Stimulated activated naive CD8-positive, alpha-beta T cell treated with anti-CD3 and anti-CD28 coated beads, Interleukin-15, Interleukin-2, amounts not matched to agents 100 ng/mL and 50 ng/mL, for 24 hours (primary cell): ENCODE results near the gene NPHP1.
"Not testable (repeated sequence)": the region's sequence is repeated elsewhere in the genome, so short reads cannot be mapped to it uniquely, and the experiment has no call there.

Source experiments
- H3K27ac Mint-ChIP-seq: one replicate; pipeline ENCODE4 v1.8.0; 2021; ENCODE audit warnings: mild to moderate bottlenecking, mixed read lengths
- H3K27me3 Mint-ChIP-seq: one replicate; pipeline ENCODE4 v1.8.0; 2021; ENCODE audit warnings: mixed read lengths
- H3K36me3 Mint-ChIP-seq: one replicate; pipeline ENCODE4 v1.8.0; 2021; ENCODE audit warnings: low read depth, mixed read lengths
- H3K4me1 Mint-ChIP-seq: one replicate; pipeline ENCODE4 v1.8.0; 2021; ENCODE audit warnings: low read depth, mixed read lengths
- H3K4me3 Mint-ChIP-seq: one replicate; pipeline ENCODE4 v1.8.0; 2021; ENCODE audit warnings: mild to moderate bottlenecking, mixed read lengths
- H3K9me3 Mint-ChIP-seq: one replicate; pipeline ENCODE4 v1.8.0; 2021; ENCODE audit warnings: mixed read lengths

NPHP1 gene

GRCh38 chr2:110157153-110157793 lies 47.5 kb downstream of the NPHP1 start:
- H3K27me3 Mint-ChIP-seq: peaks cover 12% of the 10 kb centered on the region
- H3K27ac Mint-ChIP-seq: no peak overlapping the region
- peaks cover 25% of the 10 kb centered on the region for H3K36me3 Mint-ChIP-seq
- H3K4me1 Mint-ChIP-seq: peaks cover 19% of the 10 kb centered on the region
- no peak overlapping the region for H3K4me3 Mint-ChIP-seq
- H3K9me3 Mint-ChIP-seq: peaks cover 27% of the 10 kb centered on the region

- Mint-ChIP-seq H3K4me1 (peaks cover 26% of the 10 kb centered on the region), H3K36me3 (peaks cover 27% of the 10 kb centered on the region), H3K9me3 (peaks cover 27% of the 10 kb centered on the region)
- not testable (repeated sequence) for H3K27me3 Mint-ChIP-seq, H3K4me3 Mint-ChIP-seq, H3K27ac Mint-ChIP-seq
These were observed 50.0 kb downstream of the NPHP1 start for GRCh38 chr2:110154828-110155227.

GRCh38 chr2:110154188-110154587 lies 50.6 kb downstream of the NPHP1 start:
- Mint-ChIP-seq H3K9me3 (peaks cover 27% of the 10 kb centered on the region), H3K4me1 (peaks cover 33% of the 10 kb centered on the region), H3K36me3 (peaks cover 27% of the 10 kb centered on the region)
- H3K27me3 Mint-ChIP-seq, H3K4me3 Mint-ChIP-seq, H3K27ac Mint-ChIP-seq: not testable (repeated sequence)

- Mint-ChIP-seq H3K4me1 (peaks cover 39% of the 10 kb centered on the region), H3K27ac (no peak overlapping the region), H3K27me3 (peaks cover 5% of the 10 kb centered on the region), H3K36me3 (peaks cover 27% of the 10 kb centered on the region), H3K4me3 (no peak overlapping the region), H3K9me3 (peaks cover 27% of the 10 kb centered on the region)
These were observed 51.4 kb downstream of the NPHP1 start for GRCh38 chr2:110153416-110153815.

- Mint-ChIP-seq H3K27me3 (peaks cover 5% of the 10 kb centered on the region), H3K4me1 (peaks cover 39% of the 10 kb centered on the region), H3K36me3 (peaks cover 27% of the 10 kb centered on the region)
These were observed 51.9 kb downstream of the NPHP1 start for GRCh38 chr2:110152943-110153342.

GRCh38 chr2:110149330-110150220 lies 55.2 kb downstream of the NPHP1 start:
- peaks cover 17% of the 10 kb centered on the region for H3K9me3 Mint-ChIP-seq
- peak overlapping the region; percentile 38 for H3K4me3 Mint-ChIP-seq
- H3K36me3 Mint-ChIP-seq: peaks cover 20% of the 10 kb centered on the region
- H3K27ac Mint-ChIP-seq: peak overlapping the region; percentile 88
- no peaks in the 10 kb centered on the region for H3K27me3 Mint-ChIP-seq
- H3K4me1 Mint-ChIP-seq: peaks cover 44% of the 10 kb centered on the region

More at GRCh38 chr2:110152943-110153342, 51.9 kb downstream of the NPHP1 start:
- Mint-ChIP-seq H3K9me3 (peaks cover 27% of the 10 kb centered on the region), H3K4me3 (no peak overlapping the region), H3K27ac (no peak overlapping the region)

GRCh38 chr2:110146945-110147332 lies 57.9 kb downstream of the NPHP1 start:
- no peaks in the 10 kb centered on the region for H3K27me3 Mint-ChIP-seq
- no peak overlapping the region for H3K4me3 Mint-ChIP-seq
- H3K36me3 Mint-ChIP-seq: no peaks in the 10 kb centered on the region
- peak overlapping the region; percentile 5 for H3K27ac Mint-ChIP-seq
- H3K4me1 Mint-ChIP-seq: peaks cover 34% of the 10 kb centered on the region
- no peaks in the 10 kb centered on the region for H3K9me3 Mint-ChIP-seq

GRCh38 chr2:110146183-110146944 lies 58.4 kb downstream of the NPHP1 start:
- H3K27ac Mint-ChIP-seq: peak overlapping the region; percentile 5
- no peak overlapping the region for H3K4me3 Mint-ChIP-seq
- no peaks in the 10 kb centered on the region for H3K27me3 Mint-ChIP-seq
- no peaks in the 10 kb centered on the region for H3K36me3 Mint-ChIP-seq
- H3K9me3 Mint-ChIP-seq: no peaks in the 10 kb centered on the region
- H3K4me1 Mint-ChIP-seq: peaks cover 34% of the 10 kb centered on the region

- H3K4me1 Mint-ChIP-seq: peaks cover 20% of the 10 kb centered on the region
- no peaks in the 10 kb centered on the region for H3K9me3 Mint-ChIP-seq
- no peaks in the 10 kb centered on the region for H3K27me3 Mint-ChIP-seq
- no peak overlapping the region for H3K27ac Mint-ChIP-seq
- H3K36me3 Mint-ChIP-seq: no peaks in the 10 kb centered on the region
- H3K4me3 Mint-ChIP-seq: no peak overlapping the region
These were observed 60.8 kb downstream of the NPHP1 start for GRCh38 chr2:110143982-110144381.

- Mint-ChIP-seq H3K4me3 (no peak overlapping the region), H3K27me3 (no peaks in the 10 kb centered on the region), H3K9me3 (no peaks in the 10 kb centered on the region), H3K36me3 (no peaks in the 10 kb centered on the region), H3K4me1 (peaks cover 4% of the 10 kb centered on the region), H3K27ac (no peak overlapping the region)
These were observed 64.4 kb downstream of the NPHP1 start for GRCh38 chr2:110140401-110140800.

- Mint-ChIP-seq H3K9me3 (peaks cover 9% of the 10 kb centered on the region), H3K36me3 (no peaks in the 10 kb centered on the region), H3K4me3 (no peak overlapping the region), H3K27me3 (no peaks in the 10 kb centered on the region), H3K4me1 (peaks cover 10% of the 10 kb centered on the region), H3K27ac (peak overlapping the region; percentile 56)
These were observed 70.8 kb downstream of the NPHP1 start for GRCh38 chr2:110134025-110134424.

GRCh38 chr2:110131166-110131565 lies 73.6 kb downstream of the NPHP1 start:
- peaks cover 15% of the 10 kb centered on the region for H3K4me1 Mint-ChIP-seq
- no peak overlapping the region for H3K4me3 Mint-ChIP-seq
- no peak overlapping the region for H3K27ac Mint-ChIP-seq
- no peaks in the 10 kb centered on the region for H3K36me3 Mint-ChIP-seq
- no peaks in the 10 kb centered on the region for H3K27me3 Mint-ChIP-seq
- peaks cover 9% of the 10 kb centered on the region for H3K9me3 Mint-ChIP-seq

GRCh38 chr2:110130757-110131156 lies 74.1 kb downstream of the NPHP1 start:
- H3K4me1 Mint-ChIP-seq: peaks cover 18% of the 10 kb centered on the region
- no peak overlapping the region for H3K27ac Mint-ChIP-seq

GRCh38 chr2:110126906-110127305 lies 77.9 kb downstream of the NPHP1 start:
- Mint-ChIP-seq H3K4me3 (no peak overlapping the region), H3K27ac (no peak overlapping the region), H3K27me3 (no peaks in the 10 kb centered on the region), H3K36me3 (no peaks in the 10 kb centered on the region), H3K9me3 (no peaks in the 10 kb centered on the region), H3K4me1 (peaks cover 12% of the 10 kb centered on the region)

More at GRCh38 chr2:110130757-110131156, 74.1 kb downstream of the NPHP1 start:
- H3K9me3 Mint-ChIP-seq: peaks cover 9% of the 10 kb centered on the region
- H3K36me3 Mint-ChIP-seq: no peaks in the 10 kb centered on the region
- no peak overlapping the region for H3K4me3 Mint-ChIP-seq
- no peaks in the 10 kb centered on the region for H3K27me3 Mint-ChIP-seq
